CD14-positive monocyte (primary cell): ENCODE data around the gene CNTN2. TPM values are rescaled to one million over a fixed set of nuclear protein-coding genes. Genes with fewer than 3 reads are reported as not detected.
A peak's percentile ranks its signal among the peaks of the same experiment; 100 is the strongest.

ENCODE experiments used
- DNase-seq, 3 donors: peaks; one replicate each; pipeline ENCODE4 v3.0.0-alpha.2; 2011 to 2022
- H2AFZ ChIP-seq: 2 replicates; pipeline ENCODE4 v1.6.0; 2012; ENCODE audit warnings: mild to moderate bottlenecking, low read depth, low read length, inconsistent platforms; ENCODE audit not compliant: insufficient read depth, poor library complexity, severe bottlenecking
- H3K27ac ChIP-seq, 2 donors: 1 replicate in 1 of 2; 2 replicates in 1 of 2; pipeline ENCODE4 v1.5.1; 2012 to 2013; ENCODE audit warnings: low read length in 2 of 2, control low read depth in 1 of 2, inconsistent platforms in 1 of 2, low read depth in 1 of 2, mild to moderate bottlenecking in 1 of 2
- H3K27me3 ChIP-seq, 2 donors: one replicate each; pipeline versions ENCODE4 v1.6.0 to v1.6.1; 2011 to 2013; ENCODE audit warnings: low read length in 2 of 2; ENCODE audit not compliant: control insufficient read depth in 2 of 2, insufficient read depth in 2 of 2
- H3K36me3 ChIP-seq, 2 donors: replicated peaks in 1 of 2; 1 replicate in 1 of 2; 2 replicates in 1 of 2; pipeline versions ENCODE4 v1.5.1 to v1.6.1; 2012 to 2013; ENCODE audit warnings: low read length in 2 of 2, control low read depth in 1 of 2, inconsistent platforms in 1 of 2, mild to moderate bottlenecking in 1 of 2; ENCODE audit not compliant: insufficient read depth in 2 of 2, control insufficient read depth in 1 of 2
- H3K4me1 ChIP-seq, 2 donors: 1 replicate in 1 of 2; 2 replicates in 1 of 2; pipeline versions ENCODE4 v1.5.1 to v1.6.1; 2012 to 2013; ENCODE audit warnings: low read length in 2 of 2, control low read depth in 1 of 2, inconsistent platforms in 1 of 2, mild to moderate bottlenecking in 1 of 2, moderate library complexity in 1 of 2; ENCODE audit not compliant: insufficient read depth in 2 of 2, control insufficient read depth in 1 of 2
- H3K4me2 ChIP-seq: replicated peaks from 2 replicates; pipeline ENCODE3; 2012; ENCODE audit warnings: low read length, moderate library complexity, mild to moderate bottlenecking; ENCODE audit not compliant: poor library complexity, severe bottlenecking; ENCODE audit errors: extremely low read depth
- H3K4me3 ChIP-seq, 3 experiments: fragments of 200-600 bp in 1 of 3; sonication (generic) in 1 of 3; replicated peaks in 1 of 3; 1 replicate in 2 of 3; 2 replicates in 1 of 3; pipeline ENCODE4 v1.5.1; 2011 to 2013; ENCODE audit warnings: low read length in 3 of 3, mild to moderate bottlenecking in 3 of 3, control low read depth in 2 of 3, low read depth in 2 of 3, inconsistent platforms in 1 of 3, moderate library complexity in 1 of 3
- H3K79me2 ChIP-seq: 2 replicates; pipeline ENCODE4 v1.6.0; 2012; ENCODE audit warnings: mild to moderate bottlenecking, control low read depth, inconsistent platforms, low read length, moderate library complexity; ENCODE audit not compliant: insufficient read depth
- H3K9ac ChIP-seq: 2 replicates; pipeline ENCODE4 v1.6.0; 2017; ENCODE audit warnings: low read length, mild to moderate bottlenecking; ENCODE audit not compliant: insufficient read depth, poor library complexity, severe bottlenecking
- H3K9me3 ChIP-seq, 2 donors: replicated peaks in 1 of 2; 1 replicate in 1 of 2; 2 replicates in 1 of 2; pipeline versions ENCODE4 v1.5.1 to v1.6.1; 2012 to 2013; ENCODE audit warnings: low read length in 2 of 2, control low read depth in 1 of 2; ENCODE audit not compliant: control insufficient read depth in 1 of 2, insufficient read depth in 1 of 2
- H4K20me1 ChIP-seq: 2 replicates; pipeline ENCODE4 v1.6.0; 2012; ENCODE audit warnings: mild to moderate bottlenecking, low read length, control low read depth, moderate library complexity; ENCODE audit not compliant: insufficient read depth
- H3K27ac Mint-ChIP-seq, 7 donors: one replicate each; pipeline ENCODE4 v1.8.0; 2020; ENCODE audit warnings: mild to moderate bottlenecking in 7 of 7, mixed read lengths in 7 of 7, moderate library complexity in 6 of 7, inconsistent platforms in 2 of 7
- H3K27me3 Mint-ChIP-seq, 3 donors: one replicate each; pipeline ENCODE4 v1.8.0; 2021 to 2022; ENCODE audit warnings: low read depth in 3 of 3, mild to moderate bottlenecking in 3 of 3, mixed read lengths in 3 of 3, moderate library complexity in 3 of 3, inconsistent platforms in 1 of 3
- H3K36me3 Mint-ChIP-seq, 2 donors: one replicate each; pipeline ENCODE4 v1.8.0; 2020; ENCODE audit warnings: mixed read lengths in 2 of 2, inconsistent platforms in 1 of 2, mild to moderate bottlenecking in 1 of 2
- H3K4me1 Mint-ChIP-seq: one replicate; pipeline ENCODE4 v1.8.0; 2020; ENCODE audit warnings: mild to moderate bottlenecking, mixed read lengths
- H3K4me3 Mint-ChIP-seq, 2 donors: one replicate each; pipeline ENCODE4 v1.8.0; 2020; ENCODE audit warnings: mild to moderate bottlenecking in 2 of 2, mixed read lengths in 2 of 2, moderate library complexity in 1 of 2
- H3K9me3 Mint-ChIP-seq, 7 donors: one replicate each; pipeline ENCODE4 v1.8.0; 2020 to 2022; ENCODE audit warnings: mixed read lengths in 7 of 7, mild to moderate bottlenecking in 6 of 7, moderate library complexity in 6 of 7, inconsistent platforms in 2 of 7
- WGBS: methylation state at CpG from one replicate; pipeline ENCODE4 v1.1.5; 2013; ENCODE audit warnings: missing lambda C conversion rate; ENCODE audit not compliant: insufficient coverage; 5-methylcytosine and 5-hydroxymethylcytosine counted together
- intact Hi-C, 2 donors: fragments of 100-400 bp; cut with micrococcal nuclease; formaldehyde crosslinking; loops; one replicate each; pipeline versions ENCODE4 v1.15.0 to v1.15.1; 2023
- polyA plus RNA-seq, 3 donors: library from polyadenylated mRNA; depleted of rRNA in 1 of 3; unstranded in 2 of 3; stranded (reverse) in 1 of 3; fragments of 300-500 nt in 2 of 3; fragments of >200 nt in 1 of 3; fragmentation: Illumina TruSeq in 2 of 3; gene quantifications; 1 replicate in 2 of 3; 2 replicates in 1 of 3; pipeline ENCODE4 v1.2.3, GENCODE V29; 2012 to 2021
- TF ChIP-seq, protein P1 (sequence below): fragments of 200-600 bp; IDR thresholded peaks from one replicate; pipeline ENCODE4 v1.8.0; 2022; ENCODE audit warnings: antibody characterized with exemption, mild to moderate bottlenecking

Gene CNTN2
- polyA plus RNA-seq, 3 donors, result not detected

DNA sequence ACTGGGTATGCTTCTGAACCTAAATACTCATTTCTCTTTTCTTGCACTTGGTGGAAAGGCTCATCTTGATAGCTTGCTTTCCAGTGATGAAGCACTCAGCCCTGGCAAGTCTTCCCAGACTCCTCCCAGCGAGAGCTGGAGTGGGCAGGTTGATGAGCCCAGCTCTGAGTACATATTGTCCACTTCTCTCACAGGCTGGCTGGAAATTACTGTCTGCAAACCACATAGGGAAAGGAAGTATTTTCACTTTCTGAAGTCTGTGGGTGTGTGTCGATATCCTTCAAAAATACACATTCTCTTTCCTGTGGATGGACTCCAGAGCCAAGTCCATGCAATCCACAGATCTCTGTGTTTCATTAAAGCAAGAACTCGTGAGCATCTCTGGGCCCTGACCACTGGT, 38.7 kb upstream of the CNTN2 start:
- Mint-ChIP-seq H3K4me3 (no peak overlapping the region), H3K4me1 (no peaks in the 10 kb centered on the region), H3K27ac (no peak overlapping the region), H3K27me3 (peaks cover 0 to 7% (median 4%) of the 10 kb centered on the region in 3 donors), H3K36me3 (no peaks in the 10 kb centered on the region), H3K9me3 (no peaks in the 10 kb centered on the region)
- WGBS, result 50% methylated on average over 1 of the region's 3 CpGs
- Histone ChIP-seq H2AFZ (no peak overlapping the region), H3K36me3 (no peaks in the 10 kb centered on the region), H3K4me1 (no peaks in the 10 kb centered on the region), H3K79me2 (no peaks in the 10 kb centered on the region), H3K9me3 (no peaks in the 10 kb centered on the region), H3K27me3 (no peaks in the 10 kb centered on the region), H3K27ac (no peak overlapping the region), H4K20me1 (no peaks in the 10 kb centered on the region), H3K9ac (no peak overlapping the region), H3K4me3 (no peak overlapping the region), H3K4me2 (no peak overlapping the region)
- DNase-seq, result no peak
- TF ChIP-seq, protein P1, sequence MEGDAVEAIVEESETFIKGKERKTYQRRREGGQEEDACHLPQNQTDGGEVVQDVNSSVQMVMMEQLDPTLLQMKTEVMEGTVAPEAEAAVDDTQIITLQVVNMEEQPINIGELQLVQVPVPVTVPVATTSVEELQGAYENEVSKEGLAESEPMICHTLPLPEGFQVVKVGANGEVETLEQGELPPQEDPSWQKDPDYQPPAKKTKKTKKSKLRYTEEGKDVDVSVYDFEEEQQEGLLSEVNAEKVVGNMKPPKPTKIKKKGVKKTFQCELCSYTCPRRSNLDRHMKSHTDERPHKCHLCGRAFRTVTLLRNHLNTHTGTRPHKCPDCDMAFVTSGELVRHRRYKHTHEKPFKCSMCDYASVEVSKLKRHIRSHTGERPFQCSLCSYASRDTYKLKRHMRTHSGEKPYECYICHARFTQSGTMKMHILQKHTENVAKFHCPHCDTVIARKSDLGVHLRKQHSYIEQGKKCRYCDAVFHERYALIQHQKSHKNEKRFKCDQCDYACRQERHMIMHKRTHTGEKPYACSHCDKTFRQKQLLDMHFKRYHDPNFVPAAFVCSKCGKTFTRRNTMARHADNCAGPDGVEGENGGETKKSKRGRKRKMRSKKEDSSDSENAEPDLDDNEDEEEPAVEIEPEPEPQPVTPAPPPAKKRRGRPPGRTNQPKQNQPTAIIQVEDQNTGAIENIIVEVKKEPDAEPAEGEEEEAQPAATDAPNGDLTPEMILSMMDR, result no peak
- intact Hi-C loops, result no loop called here

DNA sequence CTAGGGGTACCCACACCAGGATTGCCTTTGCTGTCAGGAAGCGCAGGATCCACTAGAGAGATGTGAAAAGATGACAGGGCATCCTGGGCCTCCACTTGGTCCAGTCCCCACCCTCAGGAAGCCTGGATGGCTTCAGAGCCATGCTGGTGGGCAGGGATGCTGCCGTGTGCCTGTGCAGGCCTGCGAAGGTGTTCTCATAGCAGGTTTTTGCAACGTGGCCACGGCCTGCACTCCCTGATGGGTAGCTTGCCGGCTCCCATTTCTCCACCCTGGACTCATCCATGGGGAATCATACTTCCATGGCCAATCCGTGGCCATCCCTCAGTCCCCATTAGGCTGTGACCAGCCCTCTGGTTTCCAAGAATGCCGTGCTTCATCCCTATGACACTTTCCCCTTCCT, 34.1 kb upstream of the CNTN2 start:
- TF ChIP-seq, protein P1, result no peak
- H3K36me3 Mint-ChIP-seq, result no peaks in the 10 kb centered on the region
- no peaks in the 10 kb centered on the region for H3K27me3 ChIP-seq
- WGBS, result 93% methylated on average over 5 of the region's 8 CpGs
- no peak overlapping the region for H3K4me3 ChIP-seq
- H3K4me1 ChIP-seq, result no peaks in the 10 kb centered on the region
- H3K4me1 Mint-ChIP-seq, result no peaks in the 10 kb centered on the region
- H4K20me1 ChIP-seq, result no peaks in the 10 kb centered on the region
- no peaks in the 10 kb centered on the region for H3K9me3 Mint-ChIP-seq
- H3K4me3 Mint-ChIP-seq, result no peak overlapping the region
- H3K79me2 ChIP-seq, result no peaks in the 10 kb centered on the region
- H2AFZ ChIP-seq, result no peak overlapping the region
- H3K27ac Mint-ChIP-seq, result peak overlapping the region in 1 of 7 donors; percentile 38
- intact Hi-C loops, result no loop called here
- H3K9ac ChIP-seq, result no peak overlapping the region
- H3K27me3 Mint-ChIP-seq, result peaks cover 2 to 4% (median 2%) of the 10 kb centered on the region in 3 donors
- no peaks in the 10 kb centered on the region for H3K9me3 ChIP-seq
- H3K27ac ChIP-seq, result no peak overlapping the region
- no peak for DNase-seq
- H3K36me3 ChIP-seq, result no peaks in the 10 kb centered on the region
- no peak overlapping the region for H3K4me2 ChIP-seq
